HepG2 (cell line): ENCODE measurements around the gene SDHD. TPM values are rescaled to one million over a fixed set of nuclear protein-coding genes. Genes with fewer than 3 reads are reported as not detected.
A peak's percentile ranks its signal among the peaks of the same experiment; 100 is the strongest.

Source experiments
- CEBPB ChIP-seq: IDR thresholded peaks from 2 replicates; pipeline ENCODE4 v1.6.1; 2011; ENCODE audit warnings: low read depth, low read length, improper control_type of control experiment, borderline replicate concordance
- EEA1 ChIP-seq: sonication (generic); formaldehyde crosslinking; IDR thresholded peaks from 2 replicates; pipeline ENCODE4 v1.5.1; 2020; ENCODE audit warnings: mild to moderate bottlenecking, missing genetic modification reagents, borderline replicate concordance
- ESRRA ChIP-seq: sonication (generic); formaldehyde crosslinking; IDR thresholded peaks from 2 replicates; pipeline ENCODE4 v1.5.1; 2020; ENCODE audit warnings: mild to moderate bottlenecking, low read depth, missing genetic modification reagents
- KLF11 ChIP-seq: IDR thresholded peaks from 2 replicates; pipeline ENCODE4 v1.6.1; 2016; ENCODE audit warnings: missing compliant biosample characterization
- MIER3 ChIP-seq: IDR thresholded peaks from 2 replicates; pipeline ENCODE4 v1.6.1; 2016; ENCODE audit warnings: missing compliant biosample characterization, borderline replicate concordance
- NFAT5 ChIP-seq: sonication (generic); formaldehyde crosslinking; IDR thresholded peaks from 2 replicates; pipeline ENCODE4 v1.4.0; 2020; ENCODE audit warnings: missing genetic modification reagents
- PHF5A ChIP-seq: IDR thresholded peaks from one replicate; pipeline ENCODE4 v1.6.1; 2018; ENCODE audit warnings: low read depth, missing genetic modification reagents; ENCODE audit not compliant: unreplicated experiment
- PREB ChIP-seq: sonication (generic); formaldehyde crosslinking; IDR thresholded peaks from 2 replicates; pipeline ENCODE4 v1.4.0; 2020; ENCODE audit warnings: missing genetic modification reagents
- SIX1 ChIP-seq: sonication (generic); formaldehyde crosslinking; IDR thresholded peaks from 2 replicates; pipeline ENCODE4 v1.4.0; 2020; ENCODE audit warnings: missing genetic modification reagents, borderline replicate concordance
- SYNCRIP ChIP-seq: fragments of 200-400 bp; formaldehyde crosslinking; IDR thresholded peaks from 2 replicates; pipeline ENCODE4 v1.6.1; 2018; ENCODE audit warnings: mild to moderate bottlenecking, low read depth, low read length; ENCODE audit not compliant: insufficient read depth
- TP53 ChIP-seq: sonication (generic); formaldehyde crosslinking; conservative IDR thresholded peaks from 2 replicates; pipeline ENCODE4 v1.4.0; 2020; ENCODE audit warnings: missing genetic modification reagents
- ZBTB20 ChIP-seq: sonication (generic); formaldehyde crosslinking; IDR thresholded peaks from 2 replicates; pipeline ENCODE4 v1.8.1; 2023; ENCODE audit warnings: missing genetic modification reagents, low read depth, mild to moderate bottlenecking, borderline replicate concordance
- ZNF207 ChIP-seq: fragments of 450-650 bp; IDR thresholded peaks from 2 replicates; pipeline ENCODE4 v1.6.1; 2016; ENCODE audit warnings: antibody characterized with exemption, borderline replicate concordance
- ZNF7 ChIP-seq: IDR thresholded peaks from 2 replicates; pipeline ENCODE4 v1.6.1; 2016; ENCODE audit warnings: missing biosample characterization, missing genetic modification reagents
- ZNF749 ChIP-seq: sonication (generic); formaldehyde crosslinking; IDR thresholded peaks from 2 replicates; pipeline ENCODE4 v1.8.0; 2022; ENCODE audit warnings: mild to moderate bottlenecking, missing genetic modification reagents, moderate library complexity, borderline replicate concordance
- ZNF777 ChIP-seq: sonication (generic); formaldehyde crosslinking; IDR thresholded peaks from 2 replicates; pipeline ENCODE4 v1.4.0; 2020; ENCODE audit warnings: missing genetic modification reagents
- polyA plus RNA-seq, 8 experiments: library from polyadenylated mRNA; depleted of rRNA in 3 of 8; stranded (reverse) in 7 of 8; unstranded in 1 of 8; fragments of >200 nt; fragmentation: Illumina TruSeq in 4 of 8; extraction: Trizol in 4 of 8; gene quantifications; 2 replicates each; pipeline versions ENCODE4 v1.2.1 to v1.2.3, GENCODE V29; 2011 to 2016; ENCODE audit warnings: low read depth in 4 of 8, missing spikeins in 1 of 8, mixed read lengths in 1 of 8; ENCODE audit not compliant: insufficient read depth in 1 of 8
- total RNA-seq, 5 experiments: library from RNA; depleted of rRNA; stranded (reverse); fragments of >200 nt; fragmentation: Illumina TruSeq; extraction: Trizol; gene quantifications; 2 replicates each; pipeline ENCODE4 v1.2.3, GENCODE V29; 2016; ENCODE audit warnings: low read depth in 1 of 5
- TF ChIP-seq, protein P1 (sequence below): fragments of 450-650 bp; IDR thresholded peaks from 2 replicates; pipeline ENCODE4 v1.6.1; 2017; ENCODE audit warnings: mild to moderate bottlenecking
- TF ChIP-seq, protein P2 (sequence below): sonication (generic); formaldehyde crosslinking; IDR thresholded peaks from 2 replicates; pipeline ENCODE4 v1.4.0; 2020; ENCODE audit warnings: mild to moderate bottlenecking, missing genetic modification reagents

The SDHD gene
- total and polyA plus RNA-seq, 2 of the 13 experiments (the other 11 are each of a cell fraction or from before 2014, with no cell fraction given) = 117 to 123 TPM

DNA sequence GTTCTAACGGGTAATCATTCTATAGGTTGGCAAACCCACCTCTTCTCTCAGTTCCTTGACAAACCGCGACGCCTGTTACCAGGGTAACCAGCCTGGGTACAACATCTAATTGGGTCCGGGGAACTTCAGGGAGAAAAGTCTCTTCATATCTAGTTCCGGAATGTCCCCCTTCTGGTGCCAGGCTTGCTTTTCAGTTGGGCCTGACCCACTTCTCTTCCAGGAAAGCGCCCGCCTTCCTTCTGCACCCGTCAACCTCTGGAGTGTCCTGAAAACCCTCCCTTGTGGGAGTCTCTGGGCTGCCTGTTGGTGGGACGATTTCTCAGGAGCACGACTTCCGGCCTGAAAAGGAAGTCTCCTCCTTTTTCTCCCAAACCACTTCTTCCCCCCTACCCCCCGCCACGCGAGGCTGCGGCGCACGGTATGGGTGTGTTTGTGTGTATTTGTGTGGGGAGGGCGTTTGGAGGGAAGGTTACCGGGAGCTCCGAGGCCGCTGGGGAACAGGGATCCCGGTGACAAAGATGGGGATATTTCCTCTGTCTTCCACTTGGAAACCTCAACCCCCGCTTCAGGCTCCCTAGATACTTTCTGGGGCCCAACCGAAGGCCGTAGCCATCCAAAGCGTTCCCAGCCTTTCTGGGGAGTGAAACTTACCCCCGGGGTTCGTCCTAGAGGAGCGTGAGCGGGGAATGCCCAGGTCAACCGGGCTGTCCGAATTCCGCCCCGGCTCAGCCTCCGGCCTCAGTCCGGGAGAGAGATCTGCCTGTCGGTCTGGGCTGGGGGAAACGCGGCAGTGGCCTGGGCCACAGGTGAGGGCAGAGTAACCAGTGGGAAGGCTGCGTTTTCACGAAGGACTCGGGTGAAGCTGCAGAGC, 12.5 kb upstream of the SDHD start, which contains the start of the genes NKAPD1 and PIH1D2 (continued):
- peak; percentile 54; the same call in 1 of the 2 replicates for TF ChIP-seq KLF11 (CRISPR knock-in tag)
- no peak for TF ChIP-seq PHF5A (CRISPR knock-in tag)
- TF ChIP-seq ESRRA = no peak
- no peak for TF ChIP-seq ZNF207
- no peak for TF ChIP-seq SIX1
- TF ChIP-seq, protein P1, sequence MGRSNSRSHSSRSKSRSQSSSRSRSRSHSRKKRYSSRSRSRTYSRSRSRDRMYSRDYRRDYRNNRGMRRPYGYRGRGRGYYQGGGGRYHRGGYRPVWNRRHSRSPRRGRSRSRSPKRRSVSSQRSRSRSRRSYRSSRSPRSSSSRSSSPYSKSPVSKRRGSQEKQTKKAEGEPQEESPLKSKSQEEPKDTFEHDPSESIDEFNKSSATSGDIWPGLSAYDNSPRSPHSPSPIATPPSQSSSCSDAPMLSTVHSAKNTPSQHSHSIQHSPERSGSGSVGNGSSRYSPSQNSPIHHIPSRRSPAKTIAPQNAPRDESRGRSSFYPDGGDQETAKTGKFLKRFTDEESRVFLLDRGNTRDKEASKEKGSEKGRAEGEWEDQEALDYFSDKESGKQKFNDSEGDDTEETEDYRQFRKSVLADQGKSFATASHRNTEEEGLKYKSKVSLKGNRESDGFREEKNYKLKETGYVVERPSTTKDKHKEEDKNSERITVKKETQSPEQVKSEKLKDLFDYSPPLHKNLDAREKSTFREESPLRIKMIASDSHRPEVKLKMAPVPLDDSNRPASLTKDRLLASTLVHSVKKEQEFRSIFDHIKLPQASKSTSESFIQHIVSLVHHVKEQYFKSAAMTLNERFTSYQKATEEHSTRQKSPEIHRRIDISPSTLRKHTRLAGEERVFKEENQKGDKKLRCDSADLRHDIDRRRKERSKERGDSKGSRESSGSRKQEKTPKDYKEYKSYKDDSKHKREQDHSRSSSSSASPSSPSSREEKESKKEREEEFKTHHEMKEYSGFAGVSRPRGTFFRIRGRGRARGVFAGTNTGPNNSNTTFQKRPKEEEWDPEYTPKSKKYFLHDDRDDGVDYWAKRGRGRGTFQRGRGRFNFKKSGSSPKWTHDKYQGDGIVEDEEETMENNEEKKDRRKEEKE = no peak
- TF ChIP-seq PREB (CRISPR knock-in tag) = no peak
- TF ChIP-seq NFAT5 (CRISPR knock-in tag) = no peak
- no peak for TF ChIP-seq CEBPB
- TF ChIP-seq ZBTB20 = no peak
- TF ChIP-seq ZNF749 = no peak
- TF ChIP-seq TP53 (CRISPR knock-in tag) = no peak
- TF ChIP-seq, protein P2, sequence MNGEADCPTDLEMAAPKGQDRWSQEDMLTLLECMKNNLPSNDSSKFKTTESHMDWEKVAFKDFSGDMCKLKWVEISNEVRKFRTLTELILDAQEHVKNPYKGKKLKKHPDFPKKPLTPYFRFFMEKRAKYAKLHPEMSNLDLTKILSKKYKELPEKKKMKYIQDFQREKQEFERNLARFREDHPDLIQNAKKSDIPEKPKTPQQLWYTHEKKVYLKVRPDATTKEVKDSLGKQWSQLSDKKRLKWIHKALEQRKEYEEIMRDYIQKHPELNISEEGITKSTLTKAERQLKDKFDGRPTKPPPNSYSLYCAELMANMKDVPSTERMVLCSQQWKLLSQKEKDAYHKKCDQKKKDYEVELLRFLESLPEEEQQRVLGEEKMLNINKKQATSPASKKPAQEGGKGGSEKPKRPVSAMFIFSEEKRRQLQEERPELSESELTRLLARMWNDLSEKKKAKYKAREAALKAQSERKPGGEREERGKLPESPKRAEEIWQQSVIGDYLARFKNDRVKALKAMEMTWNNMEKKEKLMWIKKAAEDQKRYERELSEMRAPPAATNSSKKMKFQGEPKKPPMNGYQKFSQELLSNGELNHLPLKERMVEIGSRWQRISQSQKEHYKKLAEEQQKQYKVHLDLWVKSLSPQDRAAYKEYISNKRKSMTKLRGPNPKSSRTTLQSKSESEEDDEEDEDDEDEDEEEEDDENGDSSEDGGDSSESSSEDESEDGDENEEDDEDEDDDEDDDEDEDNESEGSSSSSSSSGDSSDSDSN = peak; percentile 76
- TF ChIP-seq ZNF777 (CRISPR knock-in tag) = no peak
- TF ChIP-seq MIER3 (CRISPR knock-in tag) = no peak
- no peak for TF ChIP-seq ZNF7 (CRISPR knock-in tag)
- no peak for TF ChIP-seq EEA1
- TF ChIP-seq SYNCRIP = no peak
